VCaP (cell line): ENCODE measurements around the gene GLTP.

Experiments
- H3K27ac ChIP-seq: fragments of 450-650 bp; 2 replicates; pipeline ENCODE4 v1.5.1; 2017
- TF ChIP-seq, protein P1 (sequence below): fragments of 450-650 bp; conservative IDR thresholded peaks from 2 replicates; pipeline ENCODE4 v1.5.1; 2017; ENCODE audit warnings: mild to moderate bottlenecking, moderate library complexity

The GLTP gene

DNA sequence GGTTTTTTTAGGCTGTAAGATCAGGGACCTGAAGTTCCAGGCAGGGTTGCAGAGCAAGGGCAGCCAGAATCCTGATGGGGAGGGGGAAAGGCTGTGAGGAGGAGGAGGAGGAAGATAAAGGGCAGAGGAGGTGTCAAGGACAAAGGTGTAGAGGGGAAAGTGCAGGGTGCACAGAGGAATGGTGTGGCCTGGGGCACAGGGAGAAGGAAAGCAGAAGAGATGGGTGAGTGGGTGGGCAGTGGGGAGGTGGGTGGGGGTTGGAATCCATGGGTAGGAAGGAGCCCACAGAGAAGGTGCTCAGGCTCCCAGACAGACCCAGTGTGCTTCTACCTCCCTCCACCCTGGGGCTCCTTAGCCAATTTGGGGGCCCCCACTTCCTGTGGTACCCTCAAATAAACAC lies 58.4 kb downstream of the GLTP start:
- H3K27ac ChIP-seq = peak overlapping the region; percentile 81
- TF ChIP-seq, protein P1, sequence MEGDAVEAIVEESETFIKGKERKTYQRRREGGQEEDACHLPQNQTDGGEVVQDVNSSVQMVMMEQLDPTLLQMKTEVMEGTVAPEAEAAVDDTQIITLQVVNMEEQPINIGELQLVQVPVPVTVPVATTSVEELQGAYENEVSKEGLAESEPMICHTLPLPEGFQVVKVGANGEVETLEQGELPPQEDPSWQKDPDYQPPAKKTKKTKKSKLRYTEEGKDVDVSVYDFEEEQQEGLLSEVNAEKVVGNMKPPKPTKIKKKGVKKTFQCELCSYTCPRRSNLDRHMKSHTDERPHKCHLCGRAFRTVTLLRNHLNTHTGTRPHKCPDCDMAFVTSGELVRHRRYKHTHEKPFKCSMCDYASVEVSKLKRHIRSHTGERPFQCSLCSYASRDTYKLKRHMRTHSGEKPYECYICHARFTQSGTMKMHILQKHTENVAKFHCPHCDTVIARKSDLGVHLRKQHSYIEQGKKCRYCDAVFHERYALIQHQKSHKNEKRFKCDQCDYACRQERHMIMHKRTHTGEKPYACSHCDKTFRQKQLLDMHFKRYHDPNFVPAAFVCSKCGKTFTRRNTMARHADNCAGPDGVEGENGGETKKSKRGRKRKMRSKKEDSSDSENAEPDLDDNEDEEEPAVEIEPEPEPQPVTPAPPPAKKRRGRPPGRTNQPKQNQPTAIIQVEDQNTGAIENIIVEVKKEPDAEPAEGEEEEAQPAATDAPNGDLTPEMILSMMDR = no peak

DNA sequence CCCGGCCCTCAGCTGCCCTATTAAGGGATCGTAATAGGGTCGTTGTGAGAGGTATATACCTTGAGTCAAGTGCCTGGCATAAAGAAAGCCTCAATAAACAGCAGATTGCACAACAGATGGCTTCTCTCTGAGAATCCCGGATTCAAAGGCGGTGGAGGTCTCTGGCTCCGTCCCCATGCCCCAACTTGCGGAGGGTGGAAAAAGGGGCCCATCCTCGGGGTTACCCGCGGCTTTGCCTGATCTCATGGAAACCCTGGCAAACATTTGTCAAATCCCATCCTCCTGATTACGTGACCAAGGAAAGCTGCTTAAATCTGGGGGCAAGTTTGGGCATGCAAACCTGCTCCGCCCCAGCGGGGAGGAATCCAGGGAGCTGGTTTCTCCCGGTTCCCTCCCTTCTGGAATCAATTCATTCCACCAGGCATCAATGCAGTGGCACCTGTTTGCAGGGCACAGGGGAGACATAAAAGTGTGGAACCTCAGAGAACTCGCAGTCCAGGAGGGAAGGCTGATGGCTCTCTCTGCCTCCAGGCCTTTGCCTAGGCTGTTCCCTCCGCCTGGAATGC lies 59.4 kb downstream of the GLTP start:
- peak overlapping the region; percentile 81; the same call in 1 of the 2 replicates for H3K27ac ChIP-seq
- TF ChIP-seq, protein P1 = no peak

DNA sequence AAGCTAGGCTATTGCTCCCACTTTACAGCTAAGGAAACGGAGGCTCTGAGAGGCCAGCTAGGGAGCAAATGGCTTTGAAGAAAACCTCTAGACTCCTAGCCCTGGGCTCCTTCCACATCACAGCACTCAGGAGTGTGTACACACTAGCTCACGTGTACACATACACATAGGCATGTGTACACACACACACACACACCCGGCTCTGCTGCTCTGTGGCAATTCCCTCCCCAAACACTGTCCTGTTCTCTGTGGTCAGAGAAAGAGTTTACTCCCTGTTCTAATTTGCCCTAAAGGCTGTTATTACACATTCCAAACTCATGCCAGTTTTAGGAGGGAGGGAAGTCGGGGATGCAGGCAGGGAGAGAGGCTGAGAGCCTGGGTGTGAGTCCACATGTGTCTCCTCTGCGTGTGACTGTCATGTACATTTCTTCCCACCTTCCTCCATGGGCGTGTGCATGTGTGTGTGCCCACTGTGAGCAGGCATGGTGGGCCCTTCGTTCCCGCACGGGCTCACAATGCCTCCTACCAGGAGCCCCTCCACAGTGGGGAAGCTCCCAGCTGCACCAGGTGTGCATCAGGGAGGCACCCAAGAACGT lies 61.3 kb downstream of the GLTP start:
- peak overlapping the region; percentile 18; the same call in 1 of the 2 replicates for H3K27ac ChIP-seq
- TF ChIP-seq, protein P1 = no peak

DNA sequence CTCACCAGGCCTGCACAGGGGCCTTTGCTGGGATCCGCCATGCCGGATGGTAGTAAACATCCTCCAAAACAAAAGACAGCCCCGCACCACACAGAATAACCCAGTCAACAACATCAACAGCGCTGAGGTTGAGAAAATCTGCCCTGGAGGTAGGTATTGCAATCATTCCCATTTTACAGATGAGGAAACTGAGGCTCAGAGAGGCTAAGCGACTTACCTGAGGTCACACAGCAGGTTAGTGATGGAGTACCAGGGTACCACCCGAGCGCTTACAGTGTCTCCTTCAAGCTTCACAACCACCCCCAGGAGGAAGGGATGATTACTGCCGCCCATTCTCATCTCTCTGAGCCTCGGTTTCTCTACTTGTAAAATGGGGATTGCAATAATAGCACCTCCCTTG lies 62.1 kb downstream of the GLTP start:
- TF ChIP-seq, protein P1 = no peak
- no peak overlapping the region for H3K27ac ChIP-seq

DNA sequence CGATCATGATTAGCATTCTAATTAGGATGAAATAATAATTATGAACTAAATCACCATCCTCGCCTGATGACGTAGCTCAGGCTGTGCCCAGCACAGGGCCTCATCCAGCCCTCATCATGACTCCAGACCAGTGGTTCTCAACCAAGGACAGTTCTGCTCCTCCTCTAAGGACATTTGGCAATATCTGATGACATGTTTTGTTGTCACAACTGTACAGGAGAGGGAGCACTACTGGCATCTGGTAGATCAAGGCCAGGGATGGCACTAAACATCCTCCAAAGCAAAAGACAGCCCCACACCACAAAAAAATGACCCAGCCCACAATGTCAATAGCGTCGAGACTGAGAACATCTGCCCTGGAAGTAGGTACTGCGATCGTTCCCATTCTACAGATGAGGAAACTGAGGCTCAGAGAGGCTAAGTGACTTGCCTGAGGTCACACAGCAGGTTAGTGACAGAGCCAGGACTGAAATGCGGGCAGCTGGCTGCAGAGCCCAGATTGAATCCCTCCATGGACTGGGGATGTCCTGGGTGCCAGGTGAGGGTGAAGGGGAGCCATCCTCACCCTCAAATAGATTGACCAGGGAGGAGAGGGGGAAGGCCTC lies 62.6 kb downstream of the GLTP start:
- TF ChIP-seq, protein P1 = no peak
- no peak overlapping the region for H3K27ac ChIP-seq

DNA sequence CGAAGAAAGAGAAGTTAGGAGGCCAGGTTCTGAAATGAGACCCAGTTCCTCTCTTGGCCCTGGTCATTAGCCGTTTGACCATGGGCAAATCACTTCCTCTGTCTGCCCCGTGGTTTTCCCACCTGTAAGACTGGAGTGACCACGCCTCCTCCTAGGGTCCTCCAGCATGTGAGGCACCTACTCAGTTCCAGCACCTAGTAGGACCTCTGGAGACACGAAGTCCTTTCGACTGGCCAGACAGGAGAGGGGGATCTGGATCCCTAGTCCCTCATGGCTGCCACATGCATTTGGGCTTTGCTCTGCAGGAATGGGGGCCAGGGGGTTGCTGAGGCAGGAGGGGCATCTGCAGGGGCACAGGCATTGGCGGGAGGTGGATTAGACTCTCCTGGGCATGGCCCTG lies 63.5 kb downstream of the GLTP start:
- TF ChIP-seq, protein P1 = no peak
- H3K27ac ChIP-seq = no peak overlapping the region

DNA sequence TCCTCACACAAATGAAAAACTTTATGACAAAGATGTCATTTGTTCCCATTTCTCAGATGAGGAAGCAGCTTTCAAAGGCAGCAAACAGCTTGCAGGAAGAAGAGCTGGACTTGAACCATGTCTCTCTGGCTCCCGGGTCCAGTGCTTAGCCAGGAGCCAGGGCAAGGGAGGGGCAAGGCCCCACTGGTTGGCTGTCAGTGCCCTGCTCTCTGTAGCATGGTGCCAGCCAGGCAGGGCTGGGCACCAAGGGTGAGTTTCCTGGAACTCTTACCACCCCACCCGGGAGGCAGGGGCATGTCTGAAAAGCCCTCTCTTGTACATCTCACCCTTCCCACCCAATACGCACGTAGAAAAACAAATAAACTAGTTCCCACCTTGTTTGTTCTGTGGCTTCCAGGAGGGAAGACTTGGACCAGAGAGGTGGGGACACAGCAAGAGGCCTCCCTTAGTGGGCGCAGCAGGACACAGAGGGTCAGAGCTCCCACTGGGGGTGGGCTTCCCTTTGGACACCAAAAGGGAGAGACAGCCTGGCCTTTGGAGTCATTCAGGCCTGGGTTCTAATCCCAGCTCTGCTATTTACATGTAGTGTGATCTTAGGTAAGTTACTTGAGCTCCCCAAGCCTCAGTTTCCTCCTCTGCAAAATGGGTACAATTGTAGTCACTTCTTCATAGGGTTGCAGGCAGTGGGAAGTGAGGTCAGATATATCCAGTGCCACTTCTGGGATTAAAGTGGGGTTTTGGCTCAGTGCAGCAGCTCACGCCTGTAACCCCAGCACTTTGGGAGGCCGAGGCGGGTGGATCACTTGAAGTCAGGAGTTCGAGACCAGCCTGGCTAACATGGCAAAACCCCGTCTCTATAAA lies 64.4 kb downstream of the GLTP start:
- H3K27ac ChIP-seq = no peak overlapping the region
- TF ChIP-seq, protein P1 = no peak
